ENCODE results near the gene DLEU7. TPM values are rescaled to one million over a fixed set of nuclear protein-coding genes. Genes with fewer than 3 reads are reported as not detected.

DLEU7 gene
- total and polyA plus RNA-seq, 10 of the 15 experiments (the other 5 are each of a cell fraction or from before 2014, with no cell fraction given): not detected

DNA sequence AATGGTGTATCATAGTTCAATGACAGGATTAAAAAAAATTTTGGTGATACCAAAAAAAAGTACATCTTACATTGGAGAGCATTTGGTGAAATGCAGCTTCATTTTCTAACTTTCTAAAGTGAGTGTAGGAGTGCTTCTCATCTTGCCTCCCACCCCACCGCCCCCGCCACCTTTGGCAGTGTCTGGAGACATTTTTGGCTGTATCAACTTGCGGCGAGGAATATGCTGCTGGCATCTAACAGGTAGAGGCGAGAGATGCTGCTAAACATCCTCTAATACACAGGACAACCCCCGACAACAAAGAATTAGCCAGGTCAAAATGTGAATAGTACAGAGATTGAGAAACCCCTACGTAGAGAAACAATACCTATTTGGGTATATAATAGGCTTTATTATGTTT is 1.7 kb downstream of the DLEU7 start (continued):
- TF ChIP-seq KDM1A (IDR thresholded peaks at IDR 0.05; ENCODE audit: borderline replicate concordance): no peak

DNA sequence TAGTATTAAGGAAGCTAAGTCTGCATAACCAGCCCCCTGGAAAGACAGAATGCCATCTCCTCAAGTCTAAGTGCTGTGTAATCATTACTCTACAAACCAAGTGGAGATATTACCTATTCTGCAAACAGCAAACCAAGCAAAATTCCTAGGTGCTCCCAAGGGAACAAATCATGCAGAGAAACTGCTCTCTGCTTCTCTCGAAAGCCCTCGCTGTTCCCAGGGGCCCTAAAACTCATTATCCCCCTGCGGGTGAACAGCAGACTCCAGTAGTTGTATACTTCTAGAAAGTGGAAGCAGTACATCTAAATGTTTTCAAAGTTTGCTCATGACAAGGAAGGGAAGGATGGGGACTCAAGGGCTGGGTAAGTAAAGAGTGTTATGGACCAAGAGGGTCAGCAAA is 3.2 kb downstream of the DLEU7 start:
- Histone ChIP-seq H3K4me3 (no peak overlapping the region), H3K4me2 (ENCODE audit: control insufficient read depth, insufficient read depth) (no peak overlapping the region), H4K20me1 (ENCODE audit: control insufficient read depth, insufficient read depth) (no peaks in the 10 kb centered on the region), H3K9ac (ENCODE audit: control insufficient read depth, insufficient read depth, low read length) (no peak overlapping the region), H3K36me3 (ENCODE audit: control insufficient read depth in 2 of 2, insufficient read depth in 2 of 2, low read length in 1 of 2) (no peaks in the 10 kb centered on the region), H3K4me1 (ENCODE audit: control insufficient read depth, insufficient read depth, low read length) (no peaks in the 10 kb centered on the region), H3K27ac (ENCODE audit: control insufficient read depth, insufficient read depth) (no peak overlapping the region), H3K79me2 (ENCODE audit: control insufficient read depth, insufficient read depth, low read length) (no peaks in the 10 kb centered on the region), H3K9me3 (replicated peaks; ENCODE audit: control insufficient read depth, insufficient read depth, low read length) (no peaks in the 10 kb centered on the region; the same call in 2 of the 3 replicates), H3K27me3 (replicated peaks in 1 of 2; ENCODE audit: control insufficient read depth in 2 of 2, insufficient read depth in 2 of 2, low read length in 1 of 2) (no peaks in the 10 kb centered on the region), H2AFZ (ENCODE audit: control insufficient read depth, low read depth, low read length) (no peak overlapping the region)
- POLR2A ChIA-PET: no interaction called here
- intact Hi-C loops (cut with micrococcal nuclease; ENCODE audit: unreplicated experiment) (no loop called here), in situ Hi-C loops (cut with MboI) (no loop called here)
- 54% methylated on average over 3 of the region's 3 CpGs for WGBS (ENCODE audit: insufficient coverage, insufficient replicate concordance, low lambda C conversion rate, missing lambda C conversion rate)
- no peak for TF ChIP-seq SUZ12 (IDR thresholded peaks at IDR 0.05; ENCODE audit: unreplicated experiment)
- no peak for TF ChIP-seq RBBP5 (conservative IDR thresholded peaks at IDR 0.05)
- TF ChIP-seq, protein P1, sequence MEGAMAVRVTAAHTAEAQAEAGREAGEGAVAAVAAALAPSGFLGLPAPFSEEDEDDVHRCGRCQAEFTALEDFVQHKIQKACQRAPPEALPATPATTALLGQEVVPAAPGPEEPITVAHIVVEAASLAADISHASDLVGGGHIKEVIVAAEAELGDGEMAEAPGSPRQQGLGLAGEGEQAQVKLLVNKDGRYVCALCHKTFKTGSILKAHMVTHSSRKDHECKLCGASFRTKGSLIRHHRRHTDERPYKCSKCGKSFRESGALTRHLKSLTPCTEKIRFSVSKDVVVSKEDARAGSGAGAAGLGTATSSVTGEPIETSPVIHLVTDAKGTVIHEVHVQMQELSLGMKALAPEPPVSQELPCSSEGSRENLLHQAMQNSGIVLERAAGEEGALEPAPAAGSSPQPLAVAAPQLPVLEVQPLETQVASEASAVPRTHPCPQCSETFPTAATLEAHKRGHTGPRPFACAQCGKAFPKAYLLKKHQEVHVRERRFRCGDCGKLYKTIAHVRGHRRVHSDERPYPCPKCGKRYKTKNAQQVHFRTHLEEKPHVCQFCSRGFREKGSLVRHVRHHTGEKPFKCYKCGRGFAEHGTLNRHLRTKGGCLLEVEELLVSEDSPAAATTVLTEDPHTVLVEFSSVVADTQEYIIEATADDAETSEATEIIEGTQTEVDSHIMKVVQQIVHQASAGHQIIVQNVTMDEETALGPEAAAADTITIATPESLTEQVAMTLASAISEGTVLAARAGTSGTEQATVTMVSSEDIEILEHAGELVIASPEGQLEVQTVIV (IDR thresholded peaks at IDR 0.05; ENCODE audit: borderline replicate concordance, partially characterized antibody): no peak
- TF ChIP-seq, protein P2, sequence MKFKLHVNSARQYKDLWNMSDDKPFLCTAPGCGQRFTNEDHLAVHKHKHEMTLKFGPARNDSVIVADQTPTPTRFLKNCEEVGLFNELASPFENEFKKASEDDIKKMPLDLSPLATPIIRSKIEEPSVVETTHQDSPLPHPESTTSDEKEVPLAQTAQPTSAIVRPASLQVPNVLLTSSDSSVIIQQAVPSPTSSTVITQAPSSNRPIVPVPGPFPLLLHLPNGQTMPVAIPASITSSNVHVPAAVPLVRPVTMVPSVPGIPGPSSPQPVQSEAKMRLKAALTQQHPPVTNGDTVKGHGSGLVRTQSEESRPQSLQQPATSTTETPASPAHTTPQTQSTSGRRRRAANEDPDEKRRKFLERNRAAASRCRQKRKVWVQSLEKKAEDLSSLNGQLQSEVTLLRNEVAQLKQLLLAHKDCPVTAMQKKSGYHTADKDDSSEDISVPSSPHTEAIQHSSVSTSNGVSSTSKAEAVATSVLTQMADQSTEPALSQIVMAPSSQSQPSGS (IDR thresholded peaks at IDR 0.05; ENCODE audit: low read length): no peak
- no peak for TF ChIP-seq ZNF274 (IDR thresholded peaks at IDR 0.05; ENCODE audit: insufficient read depth, insufficient read length)
- TF ChIP-seq PAX8 (IDR thresholded peaks at IDR 0.05): no peak
- TF ChIP-seq SP1 (IDR thresholded peaks at IDR 0.05; ENCODE audit: low read depth, low read length): no peak
- no peak for TF ChIP-seq FOS (IDR thresholded peaks at IDR 0.05; ENCODE audit: borderline replicate concordance, extremely low read depth, insufficient read length)
- TF ChIP-seq NRF1 (conservative IDR thresholded peaks at IDR 0.05; ENCODE audit: low read depth, low read length): no peak
- TF ChIP-seq POLR2AphosphoS5 (IDR thresholded peaks at IDR 0.05; ENCODE audit: low read length): no peak
- no peak for TF ChIP-seq RAD51 (IDR thresholded peaks at IDR 0.05)
- TF ChIP-seq NR2C1 (IDR thresholded peaks at IDR 0.05): no peak
- no peak for TF ChIP-seq MEF2B (IDR thresholded peaks at IDR 0.05; ENCODE audit: partially characterized antibody, poor library complexity, severe bottlenecking)
- TF ChIP-seq, protein P3, sequence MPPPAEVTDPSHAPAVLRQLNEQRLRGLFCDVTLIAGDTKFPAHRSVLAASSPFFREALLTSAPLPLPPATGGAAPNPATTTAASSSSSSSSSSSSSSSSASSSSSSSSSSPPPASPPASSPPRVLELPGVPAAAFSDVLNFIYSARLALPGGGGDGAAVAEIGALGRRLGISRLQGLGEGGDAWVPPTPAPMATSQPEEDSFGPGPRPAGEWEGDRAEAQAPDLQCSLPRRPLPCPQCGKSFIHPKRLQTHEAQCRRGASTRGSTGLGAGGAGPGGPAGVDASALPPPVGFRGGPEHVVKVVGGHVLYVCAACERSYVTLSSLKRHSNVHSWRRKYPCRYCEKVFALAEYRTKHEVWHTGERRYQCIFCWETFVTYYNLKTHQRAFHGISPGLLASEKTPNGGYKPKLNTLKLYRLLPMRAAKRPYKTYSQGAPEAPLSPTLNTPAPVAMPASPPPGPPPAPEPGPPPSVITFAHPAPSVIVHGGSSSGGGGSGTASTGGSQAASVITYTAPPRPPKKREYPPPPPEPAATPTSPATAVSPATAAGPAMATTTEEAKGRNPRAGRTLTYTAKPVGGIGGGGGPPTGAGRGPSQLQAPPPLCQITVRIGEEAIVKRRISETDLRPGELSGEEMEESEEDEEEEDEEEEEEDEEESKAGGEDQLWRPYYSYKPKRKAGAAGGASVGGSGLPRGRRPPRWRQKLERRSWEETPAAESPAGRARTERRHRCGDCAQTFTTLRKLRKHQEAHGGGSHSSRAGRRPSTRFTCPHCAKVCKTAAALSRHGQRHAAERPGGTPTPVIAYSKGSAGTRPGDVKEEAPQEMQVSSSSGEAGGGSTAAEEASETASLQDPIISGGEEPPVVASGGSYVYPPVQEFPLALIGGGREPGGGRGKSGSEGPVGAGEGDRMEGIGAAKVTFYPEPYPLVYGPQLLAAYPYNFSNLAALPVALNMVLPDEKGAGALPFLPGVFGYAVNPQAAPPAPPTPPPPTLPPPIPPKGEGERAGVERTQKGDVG (CRISPR knock-in tag; IDR thresholded peaks at IDR 0.05): no peak
- CTCF ChIA-PET: no interaction called here
- DNase-seq (ENCODE audit: low read depth, low spot score) (no peak), ATAC-seq (no peak), FAIRE-seq (no peak)
- RAD21 ChIA-PET (ENCODE audit: unreplicated experiment): no interaction called here
- SMC1A ChIA-PET (ENCODE audit: uncharacterized antibody, unreplicated experiment): interaction anchor here (0.6 kb wide), 1 partner anchor 234 kb away, joined by 3 read pairs; no protein-coding TSS in a partner anchor
- no TSS peak for BruUV-seq (replicated peaks)

Measured in GM12878 (cell line).